ENCODE measurements around the gene EFNA5.
"Not testable (repeated sequence)": the region's sequence is repeated elsewhere in the genome, so short reads cannot be mapped to it uniquely, and the experiment has no call there.

Gene EFNA5

GRCh38 chr5:107514305-107514704 is 156.4 kb downstream of the EFNA5 start:
- no peak for DNase-seq

- no peak for DNase-seq
These were observed 157.2 kb downstream of the EFNA5 start for GRCh38 chr5:107513337-107514085.

GRCh38 chr5:107512029-107512428 is 158.7 kb downstream of the EFNA5 start:
- no peak for DNase-seq

- no peak for DNase-seq
These were observed 160.6 kb downstream of the EFNA5 start for GRCh38 chr5:107510125-107510524.

GRCh38 chr5:107508097-107508496 is 162.6 kb downstream of the EFNA5 start:
- no peak for DNase-seq

- no peak for DNase-seq
These were observed 164.8 kb downstream of the EFNA5 start for GRCh38 chr5:107505763-107506534.

- no peak for DNase-seq
These were observed 166.3 kb downstream of the EFNA5 start for GRCh38 chr5:107504424-107504823.

GRCh38 chr5:107502676-107503060 is 168.1 kb downstream of the EFNA5 start:
- no peak for DNase-seq

GRCh38 chr5:107501965-107502675 is 168.6 kb downstream of the EFNA5 start:
- DNase-seq: no peak

- DNase-seq: no peak
These were observed 169.9 kb downstream of the EFNA5 start for GRCh38 chr5:107500840-107501239.

- DNase-seq: no peak
These were observed 170.4 kb downstream of the EFNA5 start for GRCh38 chr5:107500347-107500746.

- DNase-seq: no peak
These were observed 171.0 kb downstream of the EFNA5 start for GRCh38 chr5:107499776-107500175.

GRCh38 chr5:107499237-107499636 is 171.5 kb downstream of the EFNA5 start:
- DNase-seq: no peak

- DNase-seq: no peak
These were observed 174.3 kb downstream of the EFNA5 start for GRCh38 chr5:107496466-107496865.

GRCh38 chr5:107494129-107494528 is 176.6 kb downstream of the EFNA5 start:
- DNase-seq: not testable (repeated sequence)

- DNase-seq: no peak
These were observed 183.6 kb downstream of the EFNA5 start for GRCh38 chr5:107487056-107487542.

- DNase-seq: no peak
These were observed 184.2 kb downstream of the EFNA5 start for GRCh38 chr5:107486489-107486888.

- no peak for DNase-seq
These were observed 185.6 kb downstream of the EFNA5 start for GRCh38 chr5:107485184-107485583.

GRCh38 chr5:107484281-107484680 is 186.5 kb downstream of the EFNA5 start:
- DNase-seq: no peak

- no peak for DNase-seq
These were observed 187.3 kb downstream of the EFNA5 start for GRCh38 chr5:107483231-107484024.

GRCh38 chr5:107478068-107478641 is 192.6 kb downstream of the EFNA5 start:
- no peak for DNase-seq

GRCh38 chr5:107477492-107477891 is 193.2 kb downstream of the EFNA5 start:
- no peak for DNase-seq
